ENCODE results near the gene ADM. TPM values are rescaled to one million over a fixed set of nuclear protein-coding genes. Genes with fewer than 3 reads are reported as not detected.

The ADM gene
- total and polyA plus RNA-seq, 2 donors (not counting 3 experiments of a cell fraction or from before 2014, with no cell fraction given), result 45.3 to 55.5 TPM

- ChIA-PET POLR2A (interaction anchor here (1.0 kb wide), 2 partner anchors 11 to 12 kb away, joined by 3 read pairs; partner anchors contain the start of gene ADM), CTCF (interaction anchor here (1.1 to 1.8 kb wide), 5 partner anchors 9 to 86 kb away, joined by 4 to 9 read pairs (median 5); partner anchors contain the start of gene ADM)
- DNase-seq (ENCODE audit: low read depth, low spot score), result peak; percentile 92
- H3K27me3 ChIP-seq (ENCODE audit: control insufficient read depth in 2 of 2, insufficient read depth in 2 of 2, low read length in 2 of 2), result no peaks in the 10 kb centered on the region
- no peaks in the 10 kb centered on the region for H3K9me1 ChIP-seq (replicated peaks; ENCODE audit: control insufficient read depth, extremely low read depth, insufficient read depth, low read length)
- TSS peak; percentile 53 for BruUV-seq (replicated peaks)
- FAIRE-seq, result peak; percentile 95
- no peak for TF ChIP-seq MYC (IDR thresholded peaks at IDR 0.05; ENCODE audit: low read depth, low read length)
- TF ChIP-seq POLR2A (IDR thresholded peaks at IDR 0.05; ENCODE audit: low read depth, low read length), result peak; percentile 99
- TF ChIP-seq GATA2 (IDR thresholded peaks at IDR 0.05; ENCODE audit: insufficient read depth, insufficient read length, low read depth, low read length), result peak; percentile 5
- TF ChIP-seq MAX (IDR thresholded peaks at IDR 0.05; ENCODE audit: insufficient read depth, insufficient read length), result no peak
- peak; percentile 98 for TF ChIP-seq POLR2AphosphoS5 (IDR thresholded peaks at IDR 0.05; ENCODE audit: insufficient read depth, low read depth, low read length)
- no peak for TF ChIP-seq EZH2 (IDR thresholded peaks at IDR 0.05; ENCODE audit: borderline replicate concordance, low read depth, low read length, severe bottlenecking)
- peak; percentile 33 for TF ChIP-seq JUN (IDR thresholded peaks at IDR 0.05; ENCODE audit: borderline replicate concordance, insufficient read depth, insufficient read length, low read depth)
- peak; percentile 75 for TF ChIP-seq FOS (IDR thresholded peaks at IDR 0.05; ENCODE audit: borderline replicate concordance, insufficient read depth, low read length)
- no peak for TF ChIP-seq CTCF (IDR thresholded peaks at IDR 0.05; ENCODE audit: extremely low read depth in 1 of 2, insufficient read depth in 1 of 2, low read depth in 1 of 2, low read length in 2 of 2)
- dilution Hi-C loops (cut with MboI; ENCODE audit: extremely low pct_ligation_motif_present, low sequenced_read_pairs), result no loop called here
- peak within 1 kb of the TSS; percentile 93 for H3K4me2 ChIP-seq (ENCODE audit: insufficient read depth, low read length)
- H3K36me3 ChIP-seq (ENCODE audit: control insufficient read depth in 2 of 2, extremely low read depth in 1 of 2, insufficient read depth in 2 of 2, low read length in 2 of 2), result peaks cover 0 to 2% of the 10 kb centered on the region in 2 experiments
- no peaks in the 10 kb centered on the region for H4K20me1 ChIP-seq (replicated peaks; ENCODE audit: control insufficient read depth, extremely low read depth, insufficient read depth, low read length)
- H3K9ac ChIP-seq (replicated peaks; ENCODE audit: extremely low read depth, insufficient read depth, low read length), result peak within 1 kb of the TSS; percentile 80
- peaks cover 43% of the 10 kb centered on the region for H3K79me2 ChIP-seq (ENCODE audit: control insufficient read depth, insufficient read depth, low read length)
- no peaks in the 10 kb centered on the region for H3K9me3 ChIP-seq (replicated peaks; ENCODE audit: control insufficient read depth, insufficient read depth, low read length)
- peak within 1 kb of the TSS; percentile 48 for H2AFZ ChIP-seq (ENCODE audit: low read depth, low read length)
- intact Hi-C loops (cut with micrococcal nuclease), result loop anchor here (1.0 kb wide), 1 partner anchor 10 kb away; no protein-coding TSS in a partner anchor
- peaks cover 29% of the 10 kb centered on the region for H3K4me1 ChIP-seq (ENCODE audit: control insufficient read depth, extremely low read depth, insufficient read depth, low read length)
- H3K27ac ChIP-seq (ENCODE audit: insufficient read depth, low read depth, low read length), result peak within 1 kb of the TSS; percentile 67
- H3K4me3 ChIP-seq (replicated peaks in 1 of 3; ENCODE audit: insufficient read depth in 1 of 3, low read depth in 1 of 3, low read length in 3 of 3), result peak within 1 kb of the TSS; percentile 34 to 96 (median 57)
Observed at GRCh38 chr11:10293423-10294289, 11.2 kb upstream of the ADM start, which contains the start of gene SBF2. Gene SBF2, minus strand, starts transcription at chr11:10294219. Its CDS starts 150 bp downstream, at chr11:10294069.

Measured in endothelial cell of umbilical vein (primary cell).